Fibroblast of skin of right quadriceps (primary cell): ENCODE measurements around the gene SWI5.
"Not testable (repeated sequence)": the region's sequence is repeated elsewhere in the genome, so short reads cannot be mapped to it uniquely, and the experiment has no call there.

Experiments
- DNase-seq: peaks from one replicate; pipeline ENCODE4 v3.0.0-alpha.2; 2013

Gene SWI5

DNA sequence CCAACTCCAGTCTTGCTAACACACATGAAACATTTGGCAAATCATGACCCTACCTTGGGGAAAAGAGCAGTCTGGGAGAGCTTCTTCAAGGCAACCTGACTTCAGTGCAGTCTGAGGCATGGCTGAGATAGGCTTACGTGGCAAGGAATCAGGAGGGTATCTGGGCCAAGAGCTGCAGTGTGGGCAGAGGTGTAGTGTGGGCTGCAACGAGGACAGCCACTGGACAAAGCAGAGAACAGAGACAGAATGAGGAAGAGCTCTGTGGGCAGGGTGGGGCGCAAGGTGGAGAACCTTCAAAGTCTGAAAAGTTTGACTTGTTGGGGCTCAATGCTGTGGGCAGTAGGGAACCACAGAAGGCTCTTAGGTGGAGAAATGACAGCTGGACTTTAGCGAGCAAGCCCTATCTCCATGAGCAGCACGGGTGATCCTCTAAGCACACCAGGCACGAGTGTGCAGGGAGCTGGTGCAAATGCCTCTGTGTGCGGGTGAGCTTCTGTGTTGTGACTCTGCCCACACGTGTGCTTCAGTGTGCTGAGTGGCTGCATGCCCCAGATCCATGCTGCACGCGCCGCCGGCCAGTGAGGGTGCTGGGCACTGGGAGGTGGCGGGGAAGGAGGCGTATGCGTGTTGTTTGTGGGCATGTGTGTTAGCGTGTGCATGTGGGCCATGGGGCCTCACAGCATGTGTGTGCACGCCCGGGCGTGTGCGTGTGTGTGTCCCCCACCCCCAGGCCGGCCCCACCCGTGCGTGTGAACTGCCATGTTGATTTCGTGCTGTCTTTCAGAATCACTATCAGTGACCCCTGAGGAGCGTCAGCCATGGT lies 23.5 kb upstream of the SWI5 start:
- DNase-seq: no peak

DNA sequence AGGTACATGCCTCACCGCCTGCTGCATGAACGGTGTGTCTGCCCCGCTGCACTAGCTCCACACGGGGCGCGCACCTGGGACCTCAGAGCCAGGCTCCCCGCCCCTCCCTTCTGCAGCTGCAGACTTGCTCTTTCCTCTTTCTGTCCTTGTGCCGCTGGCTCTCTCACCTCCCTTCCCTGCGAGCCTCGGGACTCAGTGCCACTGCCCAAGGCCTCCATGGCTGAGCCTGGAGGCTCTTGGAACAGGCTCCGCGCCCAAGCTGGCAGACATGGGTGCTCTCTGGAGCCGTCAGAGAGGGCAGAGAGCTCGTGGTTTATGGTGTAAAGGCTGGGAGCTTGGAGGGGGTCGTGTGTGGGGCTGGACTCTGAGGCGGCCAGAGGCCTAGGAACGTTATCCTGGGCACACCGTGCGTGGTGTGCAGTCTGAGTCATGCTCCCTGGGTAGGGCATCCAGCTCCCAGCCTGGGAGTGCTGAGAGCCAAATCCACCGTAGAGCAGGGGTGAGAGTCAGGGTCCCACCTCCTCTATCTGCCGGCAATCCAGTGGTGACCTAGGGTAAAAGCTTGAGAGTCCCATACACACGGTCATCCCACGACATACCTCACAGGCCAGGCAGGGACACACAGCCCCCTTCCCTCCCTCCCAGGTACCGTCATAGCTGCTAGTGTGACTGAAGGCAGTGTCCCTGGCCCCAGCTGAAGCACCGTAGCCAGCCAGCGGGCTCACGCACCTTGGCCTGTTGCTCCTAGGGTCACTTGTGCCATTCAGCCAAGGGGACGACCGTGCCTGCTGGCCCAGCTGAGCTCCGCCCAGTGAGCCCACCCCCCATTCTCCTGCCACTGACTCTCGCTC lies 22.7 kb upstream of the SWI5 start:
- DNase-seq: no peak

DNA sequence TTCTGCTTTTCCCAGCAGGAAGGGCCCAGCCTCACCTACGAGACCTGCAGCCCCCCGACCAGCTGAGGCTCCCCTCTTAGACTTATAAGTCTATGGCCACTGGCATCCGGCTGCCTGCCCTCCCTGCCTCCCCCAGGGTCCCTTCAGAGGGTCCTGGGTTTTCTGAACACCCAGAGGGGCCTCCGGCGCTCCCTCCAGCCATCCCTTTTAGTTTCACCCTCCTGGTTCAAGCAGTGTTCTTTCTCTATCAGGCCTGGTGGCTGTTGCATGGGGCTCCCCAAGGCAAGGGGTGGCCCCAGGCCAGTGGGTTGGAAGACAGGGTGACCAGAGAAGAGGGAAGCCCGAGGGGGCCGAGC lies 22.1 kb upstream of the SWI5 start:
- no peak for DNase-seq

DNA sequence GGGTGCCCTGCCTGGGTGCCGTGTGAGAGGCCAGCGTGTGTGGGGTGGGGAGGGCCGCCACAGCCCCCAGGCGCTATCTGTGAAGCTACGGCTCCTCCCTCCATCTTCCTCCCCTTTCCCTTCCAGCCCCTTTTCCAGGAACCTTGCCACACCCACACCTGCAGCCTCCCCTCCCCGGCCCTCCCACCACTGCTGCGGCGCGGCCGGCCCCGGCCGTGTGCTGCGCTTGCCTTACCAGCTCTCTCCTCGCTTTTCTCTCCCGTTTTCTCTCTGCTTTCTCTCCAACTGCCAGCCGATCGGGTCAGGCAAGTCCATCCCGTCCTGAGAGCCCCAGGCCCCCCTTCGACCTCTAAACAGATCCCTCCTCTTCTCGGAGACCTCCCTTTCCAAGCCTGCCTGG lies 21.7 kb upstream of the SWI5 start:
- no peak for DNase-seq

DNA sequence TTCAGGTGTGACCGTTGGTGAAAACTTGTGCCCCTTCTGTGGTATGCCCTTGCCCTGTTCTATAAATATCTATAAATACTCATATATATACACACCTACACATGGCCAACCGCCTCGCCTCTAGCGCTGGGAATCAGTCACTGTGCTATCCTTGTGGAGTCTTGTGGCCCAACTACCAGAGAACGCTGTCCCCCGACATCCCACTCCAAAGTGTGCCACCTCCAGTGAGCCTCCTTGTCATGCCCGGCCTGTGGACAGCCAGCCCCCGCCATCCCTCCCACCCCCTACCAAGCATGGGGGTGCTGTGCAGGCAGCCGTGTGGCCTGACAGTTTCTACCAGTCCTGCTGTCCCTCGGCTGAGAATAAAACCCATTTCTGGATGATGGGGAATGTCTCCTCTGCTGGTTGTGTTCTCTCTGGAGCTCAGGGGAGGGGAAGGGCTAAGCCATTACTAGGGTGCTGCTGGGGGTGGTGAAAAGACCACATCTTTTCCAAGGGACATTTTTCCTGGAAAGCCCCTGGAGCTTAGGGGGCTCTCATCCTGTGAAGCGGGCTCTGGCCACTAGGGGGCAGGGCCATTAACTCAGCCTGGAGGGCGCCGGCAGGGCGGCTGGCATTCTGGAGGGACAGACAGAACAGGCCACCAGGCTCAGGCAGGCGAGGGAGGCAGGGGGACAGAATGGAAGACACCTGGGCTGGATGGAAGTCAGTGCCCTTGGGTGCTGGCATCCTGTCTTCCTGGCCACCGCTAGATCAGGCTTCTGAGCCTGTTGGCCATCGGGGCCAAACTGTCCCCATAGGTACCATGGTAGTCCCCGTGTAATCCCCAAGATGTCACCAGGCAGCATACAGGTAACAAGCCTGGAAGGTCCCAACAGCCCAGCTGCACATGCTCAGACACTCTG lies 21.0 kb upstream of the SWI5 start:
- peak; percentile 55 for DNase-seq

DNA sequence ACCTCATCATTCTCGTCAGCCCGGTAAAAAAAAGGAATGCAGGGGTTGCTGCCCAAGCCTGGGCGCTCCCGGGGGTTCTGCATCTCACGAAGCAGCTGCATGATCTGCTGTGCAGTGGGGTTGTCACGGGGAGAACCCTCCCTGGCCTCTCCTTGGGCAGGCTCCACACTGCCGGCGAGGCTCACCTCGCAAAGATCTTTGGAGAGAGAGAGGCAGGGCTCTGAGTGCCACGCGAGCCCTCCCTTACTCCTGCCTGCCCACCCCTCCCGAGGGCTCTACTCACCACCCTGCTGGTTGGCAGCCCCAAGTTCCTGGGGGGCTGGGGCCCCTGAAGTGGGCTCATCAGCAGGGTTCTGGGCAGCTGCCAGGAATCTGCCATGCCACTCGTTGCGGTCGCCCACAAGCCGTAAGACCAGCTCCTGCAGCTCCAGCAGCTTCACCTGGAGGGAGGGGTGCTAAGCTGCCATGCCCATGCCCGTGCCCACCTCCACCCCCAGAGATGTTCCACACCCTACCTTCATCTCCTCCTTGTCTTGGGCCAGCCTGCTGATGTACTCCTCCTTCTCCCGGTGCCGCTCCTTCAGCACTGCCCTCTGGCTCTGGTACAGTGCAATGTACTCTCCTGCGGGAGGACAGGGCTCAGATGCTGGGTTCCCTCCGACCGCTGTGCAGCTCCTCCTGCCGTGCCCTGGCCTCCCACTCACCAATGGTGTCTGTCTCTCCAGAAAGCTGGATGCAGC lies 18.8 kb upstream of the SWI5 start:
- DNase-seq: no peak

DNA sequence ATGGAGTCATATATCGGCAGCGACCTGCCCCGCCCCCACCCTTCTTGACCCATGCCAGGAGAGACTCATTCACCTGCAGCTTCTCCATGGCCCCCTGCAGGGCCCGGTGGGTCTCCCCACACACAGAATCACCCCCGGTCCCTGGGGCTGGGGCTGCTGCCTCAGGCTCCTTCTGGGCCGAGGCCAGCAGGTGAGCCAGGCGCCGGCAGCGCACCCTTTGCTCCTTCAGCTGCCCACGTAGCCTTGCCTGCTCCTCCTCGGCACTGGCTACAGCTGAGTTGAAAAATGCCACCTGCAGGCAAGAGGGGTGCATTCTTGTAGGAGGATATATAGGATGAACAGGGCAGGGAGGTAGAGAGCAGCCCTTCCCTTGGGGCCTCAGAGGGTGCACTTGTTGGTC lies 18.2 kb upstream of the SWI5 start:
- DNase-seq: no peak

DNA sequence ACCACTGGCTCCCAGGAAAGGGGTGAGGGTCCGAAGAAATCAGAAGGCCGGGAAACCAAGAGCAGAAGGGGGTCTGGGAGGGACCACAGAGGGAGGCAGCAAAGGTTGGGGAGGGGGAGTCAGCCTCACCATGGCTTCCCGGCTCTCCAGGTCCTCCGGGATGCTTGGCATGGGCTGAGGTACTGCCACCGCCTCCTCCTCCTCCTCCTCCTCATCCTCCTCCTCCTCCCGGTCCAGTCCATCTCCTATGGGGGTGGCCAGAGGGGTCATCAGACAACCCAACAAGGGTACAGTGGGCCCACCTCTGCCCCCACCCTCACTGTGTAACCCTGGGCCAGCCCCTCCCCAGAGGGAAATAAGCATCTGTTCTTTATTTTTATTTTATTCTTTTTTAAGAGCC lies 17.8 kb upstream of the SWI5 start:
- DNase-seq: no peak

DNA sequence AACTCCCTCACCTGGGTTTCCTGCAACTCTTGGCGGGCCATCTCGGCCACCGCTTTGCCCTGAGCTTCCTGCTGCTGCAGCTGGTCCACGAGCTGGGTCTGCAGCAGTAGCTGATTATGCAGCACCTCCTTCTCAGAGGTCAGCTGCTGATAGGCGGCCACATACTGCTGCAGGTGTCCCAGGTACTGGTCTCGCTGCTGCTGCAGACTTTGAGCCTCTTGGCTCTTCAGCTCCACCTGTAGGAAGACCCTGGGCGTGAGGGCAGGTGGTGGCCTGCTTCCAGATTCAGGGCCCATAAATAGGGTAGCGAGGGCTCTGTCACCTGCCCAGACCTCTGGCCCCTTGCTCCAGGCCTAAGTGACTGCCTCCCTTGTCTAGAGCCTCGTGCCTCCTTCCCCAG lies 16.9 kb upstream of the SWI5 start:
- no peak for DNase-seq

DNA sequence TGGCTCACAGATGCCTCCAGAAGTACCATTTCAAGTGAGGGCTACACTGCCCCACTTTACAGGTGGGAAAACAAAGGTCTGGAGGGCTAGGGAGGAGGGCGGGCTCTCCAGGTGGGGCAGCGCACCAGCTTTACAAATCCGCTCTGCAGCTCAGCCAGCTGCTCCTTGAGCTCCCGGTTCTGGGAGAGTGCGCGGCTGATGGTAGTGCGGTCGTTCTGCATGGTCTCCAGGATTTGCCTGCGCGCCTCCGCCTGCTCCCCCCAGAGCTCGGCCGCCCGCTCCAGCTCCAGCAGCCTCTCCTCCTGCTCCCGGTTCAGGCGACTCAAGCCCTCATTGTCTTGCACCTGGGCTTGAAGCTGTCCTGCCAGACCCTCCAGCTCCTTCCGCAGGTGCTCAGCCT lies 15.7 kb upstream of the SWI5 start:
- no peak for DNase-seq

DNA sequence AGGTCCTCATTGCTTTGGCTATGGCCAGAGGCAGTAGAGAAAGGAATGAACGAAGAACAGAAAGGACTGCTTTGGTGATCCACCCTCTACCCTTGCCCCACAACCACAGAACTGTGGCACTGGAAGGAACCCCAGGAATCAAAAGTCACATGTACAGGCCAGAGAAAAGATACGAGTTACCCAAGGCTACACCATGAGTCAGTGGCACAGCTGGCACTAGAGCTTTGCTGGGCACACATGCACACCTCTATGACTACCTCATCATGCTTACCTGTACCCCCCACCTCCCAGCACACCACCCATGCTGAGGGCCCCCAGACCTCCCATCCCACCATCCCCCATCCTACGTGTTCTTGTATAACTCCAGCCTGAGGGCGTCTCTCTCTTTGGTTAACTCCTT lies 13.4 kb upstream of the SWI5 start:
- DNase-seq: no peak

DNA sequence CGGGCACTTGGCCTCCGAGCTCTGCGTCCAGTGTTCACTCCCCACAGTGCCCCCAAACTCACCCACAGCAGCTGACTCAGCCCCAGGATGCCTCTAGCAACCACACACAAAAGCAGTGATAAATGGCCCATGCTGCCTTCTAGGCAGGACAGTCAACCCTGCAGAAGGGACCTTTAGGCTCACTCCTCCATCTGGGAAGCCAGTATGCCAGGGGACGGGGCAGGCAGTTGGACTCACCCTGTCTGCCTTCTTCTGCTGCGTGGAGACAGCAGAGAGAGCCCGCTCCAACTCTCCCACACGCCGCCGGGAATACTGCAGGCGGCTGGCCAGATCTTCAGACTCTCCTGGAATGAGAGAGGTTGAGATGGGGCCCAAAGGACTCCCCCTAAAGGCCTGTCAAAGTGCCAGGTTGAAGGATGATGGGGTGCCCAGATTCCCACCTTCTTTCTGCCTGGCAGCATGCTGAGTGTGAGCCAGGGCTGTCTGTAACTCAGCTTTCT lies 10.7 kb upstream of the SWI5 start:
- DNase-seq: no peak

DNA sequence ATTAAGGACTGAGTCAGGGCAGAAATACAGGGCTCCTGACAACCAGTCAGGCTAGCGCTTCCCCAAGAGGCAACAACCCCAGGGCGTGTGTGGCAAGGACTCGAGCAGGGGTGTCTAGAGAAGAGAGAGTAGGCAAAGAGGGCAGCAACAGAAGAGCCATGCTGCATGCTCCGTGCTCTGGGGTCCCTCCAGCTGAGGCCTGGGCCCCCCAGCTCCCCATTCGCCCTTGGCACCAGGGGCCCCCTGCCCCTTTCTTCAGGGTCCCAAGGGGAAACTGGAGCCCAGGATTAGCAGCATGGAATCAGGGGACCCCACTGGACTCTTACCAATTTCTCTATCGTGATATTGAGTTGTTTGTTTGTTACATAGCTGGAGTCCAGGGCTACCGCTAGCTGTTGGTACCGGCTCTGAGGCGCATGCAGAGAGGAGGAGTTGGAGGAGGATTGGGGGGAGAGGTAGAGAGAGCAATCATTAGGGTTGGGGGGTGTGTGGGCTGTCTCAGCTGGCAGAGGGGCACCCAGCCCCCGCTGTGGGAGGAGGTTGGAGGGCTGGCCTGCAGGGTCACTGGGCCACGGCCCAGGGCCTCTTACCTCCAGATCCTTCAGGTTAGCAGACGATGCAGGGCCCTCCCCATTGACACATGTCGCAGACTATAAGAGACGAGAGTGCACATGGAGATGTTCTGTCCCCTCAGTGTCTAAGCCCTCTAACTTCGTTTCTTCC lies 9.0 kb upstream of the SWI5 start:
- DNase-seq: no peak

DNA sequence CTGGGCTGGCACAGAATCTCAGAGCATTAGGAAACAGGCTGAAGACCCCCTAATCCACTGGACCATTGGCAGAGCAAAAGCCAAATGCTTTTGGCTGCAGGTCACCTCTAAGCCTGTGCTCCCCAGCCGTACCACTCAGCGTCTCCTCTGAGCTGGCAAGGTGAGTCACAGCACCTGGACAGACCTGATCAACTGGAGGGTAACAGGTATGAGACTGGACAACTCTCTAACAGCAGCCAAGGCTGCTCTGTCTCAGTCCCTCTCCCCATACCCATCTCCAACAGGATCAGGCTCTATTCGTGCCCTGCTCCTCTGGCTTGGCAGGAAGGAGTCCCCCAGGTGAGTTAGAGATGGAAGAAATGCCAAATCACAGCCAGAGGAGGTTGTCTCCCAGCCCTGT lies 5.0 kb upstream of the SWI5 start:
- no peak for DNase-seq

DNA sequence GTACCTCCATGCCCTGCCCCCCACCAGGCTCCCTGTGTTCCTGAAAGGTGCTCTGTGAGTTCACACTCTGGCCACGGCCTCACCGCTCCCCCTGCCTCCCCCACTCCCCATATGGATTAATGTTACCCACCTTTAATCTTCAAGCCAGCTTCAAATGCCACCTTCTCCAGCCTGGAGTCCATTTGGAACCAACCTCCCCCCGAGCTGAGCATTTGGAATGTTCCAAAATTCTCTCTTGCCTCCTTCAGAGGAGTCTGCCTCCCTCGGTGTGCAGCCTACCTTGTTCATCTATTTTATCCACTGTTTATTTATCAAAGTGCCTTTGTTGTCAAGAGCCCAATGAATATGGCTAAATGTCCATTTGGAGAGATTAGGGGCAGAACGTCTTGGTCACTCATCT lies 4.6 kb upstream of the SWI5 start:
- DNase-seq: no peak

DNA sequence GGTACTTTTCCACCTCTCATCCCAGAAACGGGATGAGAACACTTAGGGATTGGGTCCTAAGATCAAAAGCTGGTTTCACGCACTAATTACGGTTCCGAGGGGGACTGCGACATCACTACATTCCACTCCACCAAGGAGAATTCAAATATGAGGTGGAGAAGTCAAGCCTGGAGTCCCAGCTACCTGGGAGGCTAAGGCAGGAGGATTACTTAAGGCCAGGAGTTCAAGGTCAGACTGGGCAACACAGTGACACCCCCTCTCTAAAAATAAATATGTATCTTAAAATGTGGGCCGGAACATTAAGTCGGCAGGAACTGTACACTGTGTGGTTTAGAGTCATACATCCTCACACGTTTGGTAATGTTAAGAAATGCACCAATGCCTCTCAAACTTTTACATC lies 1.8 kb upstream of the SWI5 start:
- no peak for DNase-seq

DNA sequence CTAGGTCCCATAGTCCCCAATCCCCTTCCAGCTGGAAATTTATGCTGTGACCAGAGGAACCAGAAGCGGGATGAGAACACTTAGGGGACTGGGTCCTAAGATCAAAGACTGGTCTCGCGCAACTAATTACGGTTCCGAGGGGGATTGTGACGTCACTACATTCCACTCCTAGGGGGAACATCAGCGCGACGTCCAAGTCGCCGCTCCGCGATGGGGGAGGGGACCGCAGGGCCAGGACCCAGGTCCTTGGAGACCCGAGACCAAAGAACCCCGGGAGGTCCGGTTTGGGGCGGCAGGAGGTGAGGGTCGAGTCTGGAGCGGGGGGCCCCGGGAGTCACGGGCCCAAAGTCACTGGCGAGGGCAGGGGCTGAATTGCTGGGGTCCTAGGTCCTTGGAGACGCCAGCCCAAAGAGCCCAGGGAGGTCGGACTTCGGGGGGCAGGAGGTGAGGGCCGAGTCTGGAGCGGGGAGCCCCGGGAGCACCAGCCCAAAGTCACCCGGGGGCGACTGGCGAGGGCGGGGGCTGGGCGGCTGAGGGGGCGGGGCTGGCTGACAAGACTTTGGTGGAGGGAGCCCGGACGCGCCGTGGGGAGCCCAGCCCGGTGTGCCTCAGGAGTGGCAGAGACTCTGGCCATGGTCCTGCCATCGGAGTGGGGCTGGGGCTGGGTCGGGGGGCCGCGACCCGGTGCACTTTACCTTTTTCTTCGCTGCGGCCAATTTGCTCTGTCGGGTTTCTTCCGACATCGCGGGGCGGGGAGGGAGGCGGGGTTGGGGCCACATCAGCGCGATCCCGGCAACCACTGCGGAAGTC lies 673 bp upstream of the SWI5 start, which contains the start of gene GOLGA2:
Gene GOLGA2, minus strand, starts transcription at position 810 of the 810 bp plus-strand sequence. Its CDS starts 31 bp downstream, at position 779.
- DNase-seq: peak; percentile 65

DNA sequence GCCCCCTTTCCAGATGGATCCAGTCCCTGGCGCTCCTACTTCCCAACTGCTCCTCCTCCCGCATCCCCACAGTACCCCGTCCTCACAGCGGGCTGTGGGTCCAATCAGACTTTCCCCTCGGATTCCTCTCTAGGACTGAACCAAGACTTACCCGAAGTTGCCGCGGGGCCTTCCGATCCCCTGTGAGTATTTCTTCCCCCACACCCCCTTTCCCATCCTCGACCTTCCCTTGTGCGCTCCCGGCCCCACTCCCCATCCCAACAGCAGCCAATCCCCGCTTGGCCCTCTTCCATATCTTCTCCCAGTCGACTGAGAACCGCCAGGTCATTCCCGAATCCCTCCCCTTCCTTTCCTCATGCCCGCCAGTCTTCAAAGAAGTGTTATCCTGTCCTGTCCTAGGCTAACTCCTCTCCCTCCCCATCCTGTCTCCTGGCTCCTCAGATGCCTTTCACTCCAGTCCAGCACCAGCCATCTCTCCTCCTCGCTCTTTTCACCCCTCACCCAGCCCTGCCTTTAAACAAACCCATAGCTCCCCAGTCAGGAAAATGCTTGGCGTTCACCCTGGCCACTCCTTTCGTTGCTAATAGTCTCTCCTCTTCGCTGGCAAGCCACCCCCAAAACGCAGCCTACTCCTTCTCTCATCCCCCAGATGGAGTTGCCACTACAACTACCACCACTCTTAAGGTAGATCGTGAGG lies 646 bp downstream of the SWI5 start:
- DNase-seq: peak; percentile 37

DNA sequence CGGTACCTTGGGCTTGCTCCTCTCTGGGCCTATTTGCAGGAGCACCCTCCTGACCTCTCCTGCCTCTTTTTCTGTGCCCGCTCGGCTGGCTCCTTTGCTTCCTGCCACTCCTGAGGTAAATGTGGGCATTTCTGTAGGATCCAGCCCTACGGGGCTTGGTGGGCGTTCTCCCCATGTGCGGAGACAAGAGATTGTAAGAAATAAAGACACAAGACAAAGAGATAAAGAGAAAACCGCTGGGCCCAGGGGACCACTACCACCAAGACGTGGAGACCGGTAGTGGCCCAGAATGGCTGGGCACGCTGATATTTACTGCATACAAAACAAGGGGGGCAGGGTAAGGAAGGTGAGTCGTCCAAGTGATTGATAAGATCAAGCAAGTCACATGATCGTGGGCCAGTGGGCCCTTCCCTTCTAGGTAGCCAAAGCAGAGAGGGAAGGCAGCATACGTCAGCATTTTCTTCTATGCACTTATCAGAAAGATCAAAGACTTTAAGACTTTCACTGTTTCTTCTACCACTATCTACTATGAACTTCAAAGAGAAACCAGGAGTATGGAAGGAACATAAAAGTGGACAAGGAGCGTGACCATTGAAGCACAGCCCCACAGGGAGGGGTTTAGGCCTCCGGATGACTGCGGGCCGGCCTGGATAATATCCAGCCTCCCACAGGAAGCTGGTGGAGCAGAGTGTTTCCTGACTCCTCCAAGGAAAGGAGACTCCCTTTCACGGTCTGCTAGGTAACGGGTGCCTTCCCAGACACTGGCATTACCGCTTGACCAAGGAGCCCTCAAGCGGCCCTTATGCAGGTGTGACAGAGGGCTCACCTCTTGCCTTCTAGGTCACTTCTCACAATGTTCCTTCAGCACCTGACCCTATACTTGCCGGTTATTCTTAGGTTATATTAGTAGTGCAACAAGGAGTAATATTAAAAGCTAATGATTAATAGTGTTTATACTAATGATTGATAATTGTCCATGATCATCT lies 3.3 kb downstream of the SWI5 start:
- not testable (repeated sequence) for DNase-seq
